Sigmoid colon (tissue), 7 donors: Measurements from ENCODE around the gene ZMYND10. TPM values are rescaled to one million over a fixed set of nuclear protein-coding genes. Genes with fewer than 3 reads are reported as not detected.

Experiments
- DNase-seq: peaks from one replicate; pipeline ENCODE4 v3.0.0-alpha.2; 2019
- H3K27ac ChIP-seq, 4 donors: fragments of 200-600 bp; sonication (generic); one replicate each; pipeline ENCODE4 v1.5.1; 2016 to 2019; ENCODE audit warnings: mild to moderate bottlenecking in 1 of 4
- H3K27me3 ChIP-seq, 3 donors: fragments of 200-600 bp; sonication (generic); one replicate each; pipeline ENCODE4 v1.5.1; 2019; ENCODE audit warnings: mild to moderate bottlenecking in 1 of 3
- H3K36me3 ChIP-seq, 4 donors: fragments of 200-600 bp; sonication (generic); one replicate each; pipeline ENCODE4 v1.5.1; 2016 to 2019
- H3K4me1 ChIP-seq, 4 donors: fragments of 200-600 bp; sonication (generic); one replicate each; pipeline ENCODE4 v1.5.1; 2017 to 2019
- H3K4me3 ChIP-seq, 4 donors: fragments of 200-600 bp; sonication (generic); one replicate each; pipeline ENCODE4 v1.5.1; 2017 to 2019; ENCODE audit warnings: mild to moderate bottlenecking in 2 of 4, moderate library complexity in 1 of 4
- H3K9me3 ChIP-seq, 4 donors: fragments of 200-600 bp in 3 of 4; sonication (generic) in 3 of 4; one replicate each; pipeline versions ENCODE4 v1.5.1 to v1.6.1; 2013 to 2019
- CTCF ChIP-seq, 4 experiments: fragments of 450-650 bp in 3 of 4; fragments of 200-600 bp in 1 of 4; IDR thresholded peaks; one replicate each; pipeline ENCODE4 v1.5.1; 2016 to 2019; ENCODE audit warnings: antibody characterized with exemption in 4 of 4, mild to moderate bottlenecking in 3 of 4, moderate library complexity in 2 of 4
- EP300 ChIP-seq, 4 donors: sonication (generic); formaldehyde crosslinking; IDR thresholded peaks; one replicate each; pipeline ENCODE4 v1.6.1; 2017; ENCODE audit warnings: antibody characterized with exemption in 4 of 4
- POLR2A ChIP-seq, 2 donors: fragments of 450-650 bp; IDR thresholded peaks; one replicate each; pipeline ENCODE4 v1.6.1; 2016; ENCODE audit warnings: antibody characterized with exemption in 2 of 2, mild to moderate bottlenecking in 2 of 2, moderate library complexity in 2 of 2
- POLR2AphosphoS5 ChIP-seq, 4 donors: sonication (generic); formaldehyde crosslinking; IDR thresholded peaks; one replicate each; pipeline ENCODE4 v1.6.1; 2017; ENCODE audit warnings: antibody characterized with exemption in 4 of 4
- WGBS, 2 donors: extraction: QIAGEN DNeasy Blood & Tissue Kit; methylation state at CpG; one replicate each; pipeline ENCODE4 v1.1.7; 2013; 5-methylcytosine and 5-hydroxymethylcytosine counted together
- intact Hi-C: fragments of 100-400 bp; cut with DNase I; formaldehyde crosslinking; loops from one replicate; pipeline ENCODE4 v1.15.1; 2023
- polyA plus RNA-seq, 3 donors: library from polyadenylated mRNA; stranded (reverse); fragments of 200-250 nt; gene quantifications; one replicate each; pipeline ENCODE4 v1.2.3, GENCODE V29; 2013
- total RNA-seq, 4 donors: library from RNA; depleted of rRNA; stranded (reverse); fragments of >200 nt; gene quantifications; one replicate each; pipeline ENCODE4 v1.1.0, GENCODE V29; 2016
- donor health status: healthy with polysubstance abuse.
- donor health status: Bipolar disorder and iron deficiency.
- donor health status: healthy.

ZMYND10 gene
- total and polyA plus RNA-seq, 7 donors: 0.77 to 1.2 TPM; not detected in 5

DNA sequence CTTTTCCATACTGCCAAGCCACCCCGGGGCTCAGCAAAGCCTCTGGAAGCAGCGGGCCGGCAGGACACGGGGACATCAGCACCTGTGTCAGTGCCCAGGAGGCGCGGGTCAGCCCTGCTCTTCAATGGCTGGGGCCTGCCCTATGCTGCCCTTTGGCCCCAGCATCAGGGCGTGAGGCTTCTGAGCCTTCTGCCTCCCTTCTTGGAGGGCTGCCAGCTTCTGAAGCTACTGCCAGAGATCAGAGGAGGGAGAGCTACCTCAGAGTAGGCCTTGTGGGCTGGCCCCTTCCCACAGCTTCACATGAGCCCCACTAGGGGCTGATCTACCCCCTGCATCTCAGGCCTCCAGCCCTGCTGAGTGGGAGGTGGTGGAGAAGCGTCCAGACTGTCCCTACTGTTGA lies 26.8 kb upstream of the ZMYND10 start:
- intact Hi-C loops: no loop called here
- Histone ChIP-seq H3K4me3 (no peak overlapping the region), H3K9me3 (no peaks in the 10 kb centered on the region), H3K36me3 (no peaks in the 10 kb centered on the region), H3K27ac (no peak overlapping the region), H3K27me3 (peaks cover 0 to 42% (median 12%) of the 10 kb centered on the region in 3 donors), H3K4me1 (no peaks in the 10 kb centered on the region)
- 20 to 58% methylated on average over 8 of the region's 8 CpGs for WGBS, 2 donors
- no peak for DNase-seq
- TF ChIP-seq POLR2A (IDR thresholded peaks at IDR 0.05) (no peak), CTCF (IDR thresholded peaks at IDR 0.05) (no peak), EP300 (IDR thresholded peaks at IDR 0.05) (no peak), POLR2AphosphoS5 (IDR thresholded peaks at IDR 0.05) (no peak)

- no peaks in the 10 kb centered on the region for H3K4me1 ChIP-seq
- DNase-seq: no peak
- H3K27ac ChIP-seq: no peak overlapping the region
- 70 to 90% methylated on average over 3 of the region's 3 CpGs for WGBS, 2 donors
- no peaks in the 10 kb centered on the region for H3K36me3 ChIP-seq
- no peaks in the 10 kb centered on the region for H3K9me3 ChIP-seq
- no peak for TF ChIP-seq CTCF (IDR thresholded peaks at IDR 0.05)
- TF ChIP-seq POLR2A (IDR thresholded peaks at IDR 0.05): no peak
- TF ChIP-seq POLR2AphosphoS5 (IDR thresholded peaks at IDR 0.05): no peak
- no peak for TF ChIP-seq EP300 (IDR thresholded peaks at IDR 0.05)
- no peak overlapping the region for H3K4me3 ChIP-seq
- H3K27me3 ChIP-seq: peaks cover 0 to 42% (median 12%) of the 10 kb centered on the region in 3 donors
- intact Hi-C loops: no loop called here
Measured at GRCh38 chr3:50371133-50371685, 25.7 kb upstream of the ZMYND10 start.

GRCh38 chr3:50370594-50370993 lies 25.1 kb upstream of the ZMYND10 start:
- H3K9me3 ChIP-seq: no peaks in the 10 kb centered on the region
- H3K27ac ChIP-seq: no peak overlapping the region
- 42 to 62% methylated on average over 14 of the region's 14 CpGs for WGBS, 2 donors
- H3K4me1 ChIP-seq: peaks cover 0 to 1% (median under 1%) of the 10 kb centered on the region in 4 donors
- H3K4me3 ChIP-seq: no peak overlapping the region
- no peak for DNase-seq
- H3K27me3 ChIP-seq: peaks cover 0 to 42% (median 12%) of the 10 kb centered on the region in 3 donors
- intact Hi-C loops: no loop called here
- TF ChIP-seq CTCF (IDR thresholded peaks at IDR 0.05) (no peak), POLR2AphosphoS5 (IDR thresholded peaks at IDR 0.05) (no peak), EP300 (IDR thresholded peaks at IDR 0.05) (no peak), POLR2A (IDR thresholded peaks at IDR 0.05) (no peak)
- no peaks in the 10 kb centered on the region for H3K36me3 ChIP-seq

DNA sequence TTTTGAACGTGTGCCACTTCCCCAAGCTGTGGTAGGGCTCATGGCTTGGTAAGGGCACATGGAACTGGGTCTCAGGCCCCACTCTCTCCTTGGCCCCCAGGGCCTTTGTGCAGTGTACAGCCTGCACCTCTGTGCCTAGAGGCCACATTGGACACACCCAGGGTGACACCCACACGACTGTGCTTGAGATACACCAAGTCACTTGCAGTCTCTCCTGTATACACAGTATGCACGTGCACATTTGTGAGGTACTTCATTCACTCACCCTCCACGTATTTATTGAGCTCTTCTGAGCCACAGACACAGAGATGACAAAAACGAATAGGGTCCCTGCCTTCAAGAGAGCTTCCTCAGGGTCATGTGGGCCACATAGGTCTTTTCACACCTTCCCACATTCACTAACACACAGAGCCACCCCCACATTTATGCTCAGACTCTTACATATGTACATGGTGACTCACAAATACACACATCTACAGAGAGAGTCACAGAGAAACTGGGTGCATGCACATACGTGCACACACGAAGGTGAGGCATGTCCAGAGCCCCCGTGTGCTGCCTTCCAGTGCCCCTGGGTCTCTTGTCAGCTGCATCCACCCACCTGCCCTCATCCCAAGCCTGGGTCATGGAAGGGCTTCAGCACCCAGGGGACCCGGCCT lies 23.6 kb upstream of the ZMYND10 start:
- no peak for DNase-seq
- Histone ChIP-seq H3K9me3 (no peaks in the 10 kb centered on the region), H3K4me1 (peaks cover 0 to 13% (median 12%) of the 10 kb centered on the region in 4 donors), H3K36me3 (no peaks in the 10 kb centered on the region), H3K4me3 (no peak overlapping the region), H3K27me3 (peaks cover 0 to 34% (median 12%) of the 10 kb centered on the region in 3 donors), H3K27ac (no peak overlapping the region)
- intact Hi-C loops: loop anchor here (5.0 kb wide), 1 partner anchor 173 kb away; no protein-coding TSS in a partner anchor
- 62 to 78% methylated on average over 9 of the region's 9 CpGs for WGBS, 2 donors
- TF ChIP-seq EP300 (IDR thresholded peaks at IDR 0.05) (no peak), CTCF (IDR thresholded peaks at IDR 0.05) (no peak), POLR2A (IDR thresholded peaks at IDR 0.05) (no peak)
